ENCODE measurements around the gene DDX31.

Gene DDX31

GRCh38 chr9:132672413-132672690 lies 2.6 kb upstream of the DDX31 start:
- no peak for DNase-seq

DNA sequence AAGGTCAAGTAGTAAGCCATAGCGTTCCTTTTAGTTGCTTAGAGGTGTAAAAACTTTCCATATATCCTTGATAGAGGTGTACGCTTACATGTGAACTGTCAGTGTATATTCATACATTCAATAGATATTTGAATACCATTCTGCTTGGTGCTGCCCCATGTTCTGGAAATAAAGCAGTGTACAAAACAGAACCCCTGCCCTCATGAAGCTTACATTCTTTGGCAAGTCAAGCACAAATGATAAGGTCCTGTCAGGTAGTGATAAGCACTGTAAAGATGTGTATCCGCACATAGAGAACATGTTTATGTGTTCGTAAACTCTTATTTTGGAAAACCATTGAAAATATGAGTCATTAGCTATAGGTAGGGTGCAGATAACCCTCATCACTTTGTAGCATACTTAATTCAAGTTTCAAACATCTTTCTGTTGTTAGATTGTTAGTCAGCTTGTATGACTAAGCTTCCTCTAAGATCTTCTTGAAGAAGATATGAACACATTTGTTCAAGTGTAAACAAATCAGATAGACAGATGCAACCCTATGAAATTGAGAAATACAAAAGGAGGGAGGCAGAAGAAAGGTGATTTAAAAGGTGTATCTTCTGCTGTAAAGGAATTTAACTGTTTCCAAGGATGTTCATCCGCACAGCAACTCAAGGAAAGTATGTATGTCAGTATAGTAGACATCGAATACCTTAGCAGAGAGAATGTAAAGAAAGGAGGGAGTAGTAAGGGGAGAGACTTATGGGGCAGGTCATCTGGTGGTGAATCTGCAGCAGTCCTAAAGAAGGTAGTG lies 2.0 kb upstream of the DDX31 start:
- DNase-seq: no peak

GRCh38 chr9:132670457-132671391 lies 941 bp upstream of the DDX31 start, which contains the start of gene GTF3C4:
GTF3C4 (plus strand) TSS chr9:132670464; CDS start chr9:132670599, 135 bp downstream.
- DNase-seq: peak; percentile 18

GRCh38 chr9:132669319-132669697 lies 475 bp downstream of the DDX31 start:
- DNase-seq: no peak

DNA sequence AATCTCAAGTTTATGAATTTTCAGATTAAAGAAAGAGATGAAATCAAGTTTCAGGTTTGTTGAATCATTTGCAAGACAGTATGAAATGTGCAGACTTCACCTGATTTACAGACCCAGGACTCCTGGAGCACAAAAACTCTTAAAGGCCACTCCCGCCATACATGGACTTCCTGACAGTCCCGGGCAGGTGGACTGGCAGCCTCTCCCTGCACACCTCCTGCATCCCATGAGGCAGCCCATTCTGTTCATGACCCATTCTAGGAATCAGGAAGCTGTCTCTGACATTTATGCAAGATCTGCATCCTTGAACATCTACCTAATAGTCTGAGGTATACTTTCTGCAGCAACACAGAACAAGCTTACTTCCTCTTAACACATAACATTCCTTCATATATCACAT lies 5.9 kb downstream of the DDX31 start:
- DNase-seq: no peak

GRCh38 chr9:132663117-132663516 lies 6.7 kb downstream of the DDX31 start:
- no peak for DNase-seq

- no peak for DNase-seq
These were observed 7.4 kb downstream of the DDX31 start for GRCh38 chr9:132662152-132662945.

DNA sequence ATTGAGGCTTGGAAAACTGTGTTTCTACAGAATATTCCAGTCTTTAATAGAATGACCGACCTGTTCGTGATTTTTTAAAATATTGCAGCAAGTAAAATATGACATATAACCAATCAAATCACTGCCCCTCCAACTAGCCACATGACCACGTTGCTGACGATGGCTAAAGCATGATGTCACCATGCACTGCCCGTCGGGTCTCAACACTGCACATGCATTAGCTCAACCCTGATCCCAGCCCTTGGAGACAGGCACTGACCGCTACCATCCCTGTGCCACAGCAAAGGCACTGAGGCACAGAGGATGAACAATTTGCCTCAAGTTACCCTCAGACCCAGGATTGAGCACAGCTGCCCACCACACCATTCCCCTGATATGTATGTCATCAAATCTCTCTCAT lies 13.5 kb downstream of the DDX31 start:
- no peak for DNase-seq

DNA sequence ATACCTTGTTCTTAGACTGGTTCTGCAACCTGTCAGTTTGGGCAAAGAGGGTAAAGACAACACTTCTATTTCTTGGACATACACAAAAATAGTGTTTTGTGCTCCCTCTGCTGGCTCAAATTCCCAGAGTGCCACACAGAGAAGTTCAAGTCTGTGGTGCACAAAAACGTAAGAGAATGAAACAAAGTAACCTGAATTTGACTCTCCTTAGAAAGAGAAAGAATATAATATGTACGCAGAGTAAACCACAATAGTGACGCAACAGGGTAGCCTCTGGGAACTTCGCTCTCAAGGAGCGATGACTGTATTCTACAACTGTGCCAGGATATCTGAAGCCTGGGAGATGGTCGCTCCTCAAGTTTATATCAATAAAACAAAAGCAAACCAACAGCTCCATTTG lies 18.5 kb downstream of the DDX31 start:
- no peak for DNase-seq

DNA sequence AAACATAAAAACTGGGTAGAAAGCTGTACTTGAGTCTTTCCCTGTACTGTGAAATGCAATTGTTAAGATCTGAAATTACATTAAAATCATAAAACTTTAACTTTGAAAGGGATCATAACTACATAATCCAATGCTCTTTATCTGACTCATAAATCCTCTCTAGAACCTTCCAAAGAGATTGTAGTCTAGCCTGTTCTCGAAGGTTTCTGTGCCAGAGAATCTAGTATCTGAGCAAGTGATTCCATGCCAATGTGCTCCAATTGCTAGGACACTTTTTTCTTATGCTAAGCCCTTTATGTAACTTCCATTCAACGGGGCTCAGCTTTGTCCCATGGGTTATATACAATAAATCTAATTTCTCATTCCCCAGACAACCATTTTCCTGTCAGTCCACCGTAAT lies 21.1 kb downstream of the DDX31 start:
- DNase-seq: no peak

GRCh38 chr9:132648283-132648682 lies 21.5 kb downstream of the DDX31 start:
- DNase-seq: no peak

DNA sequence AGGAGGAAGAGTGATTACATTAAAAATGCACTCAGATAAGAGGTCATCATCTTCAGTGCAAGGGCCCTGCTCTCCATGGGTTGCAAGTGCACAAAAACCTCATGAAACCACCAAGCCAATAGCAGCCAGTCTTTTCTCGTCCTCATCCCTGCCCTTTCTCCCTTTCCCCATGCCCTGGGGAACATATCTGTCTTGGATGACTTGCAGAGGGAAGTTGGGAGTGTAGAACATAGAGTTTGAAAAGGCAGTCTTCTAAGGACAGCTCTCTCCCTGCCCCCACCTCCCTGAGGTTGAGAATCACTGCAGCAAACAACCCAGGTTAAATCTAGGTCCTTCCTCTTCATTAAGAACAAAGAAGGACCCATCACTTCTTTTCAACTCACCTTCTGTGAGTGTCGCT lies 22.0 kb downstream of the DDX31 start:
- no peak for DNase-seq

- DNase-seq: no peak
These were observed 22.4 kb downstream of the DDX31 start for GRCh38 chr9:132647355-132647754.

GRCh38 chr9:132646726-132647125 lies 23.1 kb downstream of the DDX31 start:
- no peak for DNase-seq

DNA sequence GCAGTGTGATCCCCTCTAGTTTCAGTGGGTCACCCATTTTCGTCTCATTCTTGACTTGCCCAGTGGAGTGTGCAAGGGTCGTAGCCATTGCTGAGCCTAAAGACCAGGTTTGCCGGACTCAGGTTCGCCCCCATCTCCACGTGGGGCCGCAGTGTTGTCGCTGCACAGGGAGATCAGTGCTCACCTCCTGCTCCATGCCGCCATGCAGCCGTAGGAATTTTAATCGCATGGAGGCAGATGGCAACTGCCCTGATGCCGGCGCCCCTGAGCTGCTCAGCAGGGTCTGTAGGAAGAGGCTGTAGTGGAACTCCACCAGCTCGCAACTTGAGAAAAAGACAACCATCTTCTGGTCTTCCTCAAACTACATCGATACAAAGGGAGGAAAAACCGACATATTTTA lies 24.1 kb downstream of the DDX31 start:
- DNase-seq: no peak

DNA sequence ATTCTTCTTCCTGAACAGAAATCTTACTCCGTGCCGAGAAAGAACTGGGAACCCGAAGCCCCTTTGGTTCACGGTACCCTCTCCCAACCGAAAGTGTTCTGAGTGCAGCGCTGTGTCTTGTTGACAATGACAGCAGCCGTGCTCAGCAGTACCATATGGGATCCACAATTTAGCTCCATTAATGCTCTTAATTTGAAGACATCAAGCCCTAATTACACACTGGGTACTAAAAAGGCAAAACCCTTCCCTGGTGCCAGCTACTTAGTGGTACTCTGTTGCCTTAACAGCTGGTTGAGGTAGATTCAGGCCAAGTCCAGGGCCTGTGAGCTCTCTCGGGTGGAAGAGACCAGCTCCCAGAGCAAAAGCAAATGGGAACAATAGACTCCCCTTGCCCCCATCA lies 24.5 kb downstream of the DDX31 start:
- DNase-seq: no peak

DNA sequence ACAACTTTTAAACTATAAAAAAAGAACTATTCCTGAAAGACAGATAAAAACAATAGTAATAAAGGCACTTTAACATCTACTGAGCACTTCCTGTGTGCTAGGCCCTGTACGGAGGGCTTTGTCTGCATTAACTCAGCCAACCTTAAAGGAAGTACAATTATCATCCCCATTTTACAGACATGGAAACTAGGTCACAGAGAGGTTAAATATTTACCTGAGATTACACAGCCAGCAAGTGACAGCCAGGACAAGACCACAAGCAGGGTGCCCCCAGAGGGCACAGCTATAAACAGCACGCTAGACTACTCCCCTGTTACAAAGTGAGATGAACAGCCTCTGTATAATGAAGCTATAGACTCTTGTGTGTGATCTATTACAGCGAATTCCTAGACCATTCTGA lies 25.5 kb downstream of the DDX31 start:
- no peak for DNase-seq

- no peak for DNase-seq
These were observed 28.6 kb downstream of the DDX31 start for GRCh38 chr9:132641216-132641615.

GRCh38 chr9:132639322-132639721 lies 30.5 kb downstream of the DDX31 start:
- no peak for DNase-seq

DNA sequence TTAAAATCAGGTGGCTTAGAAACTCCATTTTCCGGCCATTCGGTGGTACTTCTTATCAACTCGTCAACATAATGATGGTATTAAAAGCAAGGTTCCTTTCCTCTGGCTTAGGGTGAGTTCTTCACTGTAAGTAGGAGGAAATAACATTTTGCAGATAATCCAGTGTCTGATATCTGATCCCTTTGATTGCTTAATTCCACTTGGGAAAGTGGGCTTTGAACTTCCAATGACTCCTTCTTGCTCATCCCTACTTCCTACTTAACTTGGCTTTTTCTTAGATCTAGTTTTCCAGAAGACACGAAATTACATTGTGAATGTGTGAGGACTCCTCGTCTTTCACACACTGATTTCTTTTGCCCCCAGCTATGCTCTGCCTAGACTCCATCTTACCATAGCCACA lies 31.5 kb downstream of the DDX31 start:
- no peak for DNase-seq

DNA sequence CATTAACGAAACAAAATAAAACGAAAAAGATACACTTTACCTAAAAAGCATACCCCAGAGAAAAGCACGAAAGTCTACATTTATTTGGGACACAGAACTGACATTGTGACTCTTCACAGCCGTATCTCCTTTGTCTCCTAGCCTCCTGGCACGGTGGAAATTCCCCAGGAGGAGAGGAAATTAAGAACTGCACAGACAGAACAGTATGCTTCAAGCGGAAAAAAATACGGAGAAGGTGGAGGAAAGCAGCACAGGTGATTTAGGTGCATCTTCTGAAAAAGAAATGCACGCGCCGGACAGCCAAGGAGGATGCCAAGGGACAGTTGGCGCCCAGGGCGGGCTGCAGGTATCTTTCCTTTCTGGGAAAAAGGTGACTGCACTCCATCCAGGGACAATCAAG lies 32.0 kb downstream of the DDX31 start:
- no peak for DNase-seq

DNA sequence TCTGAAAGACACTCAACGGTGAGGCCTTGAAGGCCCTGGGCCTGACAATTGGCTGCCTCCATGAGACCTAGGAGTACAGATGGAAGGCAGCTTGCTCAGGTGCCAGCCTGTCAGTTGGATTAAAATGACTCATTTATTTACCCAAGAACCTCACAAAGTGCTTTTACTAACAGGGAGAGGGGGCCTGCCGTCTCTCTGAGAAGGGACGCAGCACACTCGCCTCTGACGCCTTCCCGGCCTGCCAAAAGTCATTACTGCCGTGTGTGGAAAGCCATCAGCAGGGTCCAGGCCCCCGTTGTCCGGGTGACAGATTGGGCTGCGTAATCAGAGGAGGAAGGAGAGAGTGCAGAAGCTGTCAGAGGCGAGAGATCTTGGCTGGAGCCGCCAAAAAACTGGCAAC lies 32.4 kb downstream of the DDX31 start:
- peak; percentile 80 for DNase-seq

DNA sequence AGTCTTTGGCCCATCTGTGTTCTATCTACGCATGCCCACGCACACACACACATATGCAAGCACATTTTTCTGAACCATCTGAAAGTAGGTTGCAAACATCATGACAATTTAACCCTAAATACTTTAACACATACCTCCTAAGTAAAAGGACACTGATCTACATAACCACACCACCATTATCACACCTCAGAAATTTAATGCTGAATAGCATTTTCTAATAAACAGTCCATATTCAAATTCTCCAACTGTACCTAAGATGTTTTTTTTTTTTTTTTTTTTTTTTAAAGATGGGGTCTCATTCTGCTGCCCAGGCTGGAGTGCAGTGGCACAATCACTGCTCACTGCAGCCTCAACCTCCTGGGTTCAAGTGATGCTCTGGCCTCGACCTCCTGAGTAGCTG lies 35.5 kb downstream of the DDX31 start:
- DNase-seq: no peak

Measured in NCI-H2029 (cell line).